ENCODE measurements around the gene BRD7.

Gene BRD7

GRCh38 chr16:50388496-50388895 is 19.7 kb upstream of the BRD7 start:
- no peak for DNase-seq

DNA sequence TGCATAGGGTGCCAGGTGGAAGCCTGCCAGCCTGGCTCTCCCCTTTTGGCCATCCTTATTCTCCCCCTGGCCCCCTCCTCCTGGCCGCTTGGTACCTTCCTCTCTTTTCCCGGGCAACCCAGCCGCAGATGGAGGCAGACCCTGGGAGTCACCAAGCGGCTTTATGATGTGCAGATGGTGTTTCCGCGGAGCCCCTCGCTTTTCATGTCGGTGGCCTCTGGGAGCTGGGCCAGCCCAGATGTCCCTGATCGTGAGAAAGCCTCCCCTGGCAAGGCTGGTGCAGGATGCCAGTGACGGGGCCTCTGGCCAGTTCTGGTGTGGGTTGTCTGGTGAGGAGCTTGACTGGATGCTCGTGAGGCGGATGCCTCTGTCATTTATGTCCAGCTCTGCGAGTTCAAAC is 18.0 kb upstream of the BRD7 start:
- no peak for DNase-seq

- DNase-seq, result no peak
Observed at GRCh38 chr16:50386139-50386538, 17.4 kb upstream of the BRD7 start.

- no peak for DNase-seq
Observed at GRCh38 chr16:50384500-50385135, 15.8 kb upstream of the BRD7 start.

DNA sequence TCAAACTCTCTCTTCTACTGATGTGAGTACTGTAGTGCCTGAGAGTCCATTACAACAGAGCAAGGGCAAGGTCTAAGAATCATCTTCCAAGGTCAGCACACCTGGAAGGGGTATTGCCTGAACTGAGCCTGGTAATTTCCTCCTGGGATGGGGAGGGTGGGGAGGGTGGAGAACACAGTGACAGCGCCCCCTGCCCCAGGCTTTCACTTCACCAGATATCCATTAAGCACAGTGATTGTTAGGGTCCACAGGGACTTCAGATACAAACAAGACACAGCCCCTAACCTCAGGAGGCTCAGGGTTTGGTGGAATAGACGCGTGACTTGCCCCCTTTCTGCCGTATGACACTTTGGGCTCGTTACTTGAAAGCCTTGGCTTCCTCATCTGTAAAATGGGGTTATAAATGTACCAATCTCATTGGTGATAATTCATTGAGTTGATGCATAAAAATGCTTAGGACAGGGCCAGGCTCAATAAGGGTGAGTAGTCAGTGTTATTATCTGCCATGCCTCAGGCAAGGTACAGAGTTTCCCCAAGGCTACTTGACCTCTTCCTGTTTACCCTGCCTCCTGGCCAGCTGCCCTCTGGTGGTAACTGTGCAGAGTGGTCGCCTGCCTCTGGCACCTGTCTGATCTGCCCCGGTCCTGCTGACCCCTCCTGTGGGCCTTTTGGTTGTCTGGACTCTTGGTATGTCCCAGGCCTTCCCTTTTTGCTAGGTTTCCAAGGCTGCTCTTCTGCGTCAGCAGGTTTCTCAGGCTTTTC is 13.1 kb upstream of the BRD7 start:
- no peak for DNase-seq

DNA sequence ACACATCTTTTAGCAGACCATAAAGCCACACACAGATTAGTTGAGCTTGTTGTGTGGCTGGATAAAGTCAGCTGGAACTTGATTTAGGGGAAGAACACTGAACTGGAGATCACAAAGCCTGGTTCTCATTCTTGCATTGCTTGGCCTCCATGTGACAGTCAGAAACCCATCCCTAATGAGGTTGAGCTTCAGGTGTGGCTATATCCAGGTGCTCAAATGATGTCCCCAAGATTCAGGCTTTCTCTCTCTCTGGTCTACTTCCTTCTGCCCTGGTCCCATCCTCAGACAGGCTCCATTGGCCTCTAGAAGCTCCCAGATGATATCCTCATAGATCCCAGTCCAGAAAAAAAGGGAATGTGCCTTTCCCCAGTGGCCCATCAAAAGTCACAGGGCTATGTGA is 9.6 kb upstream of the BRD7 start:
- no peak for DNase-seq

GRCh38 chr16:50377001-50377400 is 8.2 kb upstream of the BRD7 start:
- DNase-seq, result no peak

- DNase-seq, result no peak
Observed at GRCh38 chr16:50373780-50374179, 5.0 kb upstream of the BRD7 start.

- no peak for DNase-seq
Observed at GRCh38 chr16:50373345-50373701, 4.5 kb upstream of the BRD7 start.

- DNase-seq, result no peak
Observed at GRCh38 chr16:50372611-50373344, 4.0 kb upstream of the BRD7 start.

GRCh38 chr16:50371936-50372595 is 3.3 kb upstream of the BRD7 start:
- no peak for DNase-seq

DNA sequence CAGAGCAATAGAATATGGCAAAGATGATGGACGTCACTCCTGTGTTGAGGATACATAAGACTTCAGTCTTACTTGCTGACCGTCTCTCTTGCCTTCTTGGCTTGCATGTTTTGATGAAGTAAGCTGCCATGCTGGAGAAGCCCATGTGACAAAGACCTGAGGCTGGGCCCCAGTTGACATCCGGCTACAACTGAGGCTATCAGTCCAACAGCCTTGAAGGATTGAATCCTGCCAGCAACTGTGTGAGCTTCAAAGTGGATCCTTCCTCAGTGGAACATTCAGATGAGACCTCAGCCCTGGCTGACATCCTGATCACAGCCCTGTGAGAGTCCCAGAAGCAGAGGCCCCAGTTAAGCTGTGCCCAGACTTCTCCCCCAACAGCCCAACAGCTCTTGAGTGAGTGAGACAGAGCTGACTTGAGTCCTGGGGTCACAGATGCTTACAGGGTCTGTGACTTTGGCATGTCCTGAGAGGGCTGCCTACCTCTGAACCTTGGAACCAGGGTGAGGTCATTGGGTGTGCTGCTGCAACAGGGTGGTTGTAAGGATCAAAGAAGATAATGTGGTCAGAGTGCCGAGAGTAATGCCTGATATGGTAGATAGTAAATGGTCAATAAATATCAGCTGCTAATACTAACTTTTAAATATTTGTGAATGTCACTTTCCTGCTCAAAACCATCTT is 2.4 kb upstream of the BRD7 start:
- no peak for DNase-seq

DNA sequence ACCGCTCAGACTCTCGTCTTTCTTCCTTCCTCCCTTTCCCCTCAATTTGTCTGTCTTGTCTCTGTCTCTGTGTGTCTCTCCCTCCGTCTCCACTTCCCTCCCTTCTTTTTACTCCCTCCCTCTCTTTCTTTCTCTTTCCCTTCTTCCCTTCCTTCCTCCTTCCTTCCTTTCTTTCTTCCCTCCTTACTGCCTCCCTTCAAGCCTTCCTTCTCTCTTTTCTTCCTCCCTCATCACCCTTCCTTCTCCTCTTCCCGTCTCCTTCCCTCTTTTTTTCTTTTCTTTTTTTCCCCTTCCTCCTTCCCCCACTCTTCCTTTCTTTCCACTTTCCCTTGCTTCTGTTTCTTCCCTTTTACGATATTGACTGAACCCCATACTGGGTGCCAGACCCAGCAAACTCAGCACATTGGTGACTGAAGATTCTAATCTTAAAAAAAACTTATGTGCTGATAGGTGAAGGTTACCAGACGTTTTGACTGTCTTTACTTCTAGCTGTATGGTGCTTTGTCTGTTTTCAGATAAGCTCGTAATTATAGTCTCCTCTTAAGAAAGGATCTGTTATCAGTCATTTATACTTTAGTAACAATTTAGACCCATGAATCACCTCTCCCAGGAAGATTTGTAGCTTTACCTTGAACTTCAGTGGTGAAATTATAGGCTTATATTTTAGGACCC is 481 bp upstream of the BRD7 start:
- peak in 1 of 5 experiments; percentile 47 for DNase-seq

GRCh38 chr16:50367777-50368409 is 895 bp downstream of the BRD7 start:
- DNase-seq, result no peak

- no peak for DNase-seq
Observed at GRCh38 chr16:50365791-50366575, 2.8 kb downstream of the BRD7 start.

DNA sequence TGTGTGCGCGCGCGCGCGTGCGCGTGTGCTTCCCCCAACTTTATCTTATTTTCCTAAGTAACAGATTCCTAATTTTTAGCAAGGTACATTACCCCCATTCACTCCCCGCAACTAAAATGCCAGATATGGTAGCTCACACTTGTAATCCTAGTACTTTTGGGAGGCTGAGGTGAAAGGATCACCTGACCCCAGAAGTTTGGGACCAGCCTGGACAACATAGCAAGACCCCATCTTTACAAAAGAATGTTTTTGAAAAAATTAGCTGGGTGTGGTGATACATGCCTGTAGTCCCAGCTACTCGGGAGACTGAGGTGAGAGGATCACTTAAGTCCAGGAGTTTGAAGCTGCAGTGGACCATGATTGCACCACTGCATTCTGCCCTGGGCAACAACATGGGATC is 5.1 kb downstream of the BRD7 start:
- no peak for DNase-seq

DNA sequence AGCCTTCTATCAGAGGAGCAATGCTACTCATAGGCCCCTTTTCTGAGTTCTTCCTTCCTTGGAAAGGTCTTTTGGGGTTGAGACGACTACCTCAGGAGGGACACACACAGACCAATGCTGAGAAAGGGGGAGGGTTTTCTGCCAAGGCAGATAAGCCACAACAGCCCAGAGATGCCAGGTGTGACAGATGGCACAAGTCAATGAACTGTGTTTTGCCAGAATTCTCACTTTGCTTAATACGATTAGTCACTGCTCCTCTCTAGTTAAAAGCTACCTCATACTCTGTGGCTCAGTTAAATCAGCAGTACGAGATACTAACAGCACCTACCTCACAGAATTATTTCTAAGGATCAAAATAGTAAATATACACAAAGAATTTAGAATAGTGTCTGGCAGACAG is 8.0 kb downstream of the BRD7 start:
- DNase-seq, result no peak

DNA sequence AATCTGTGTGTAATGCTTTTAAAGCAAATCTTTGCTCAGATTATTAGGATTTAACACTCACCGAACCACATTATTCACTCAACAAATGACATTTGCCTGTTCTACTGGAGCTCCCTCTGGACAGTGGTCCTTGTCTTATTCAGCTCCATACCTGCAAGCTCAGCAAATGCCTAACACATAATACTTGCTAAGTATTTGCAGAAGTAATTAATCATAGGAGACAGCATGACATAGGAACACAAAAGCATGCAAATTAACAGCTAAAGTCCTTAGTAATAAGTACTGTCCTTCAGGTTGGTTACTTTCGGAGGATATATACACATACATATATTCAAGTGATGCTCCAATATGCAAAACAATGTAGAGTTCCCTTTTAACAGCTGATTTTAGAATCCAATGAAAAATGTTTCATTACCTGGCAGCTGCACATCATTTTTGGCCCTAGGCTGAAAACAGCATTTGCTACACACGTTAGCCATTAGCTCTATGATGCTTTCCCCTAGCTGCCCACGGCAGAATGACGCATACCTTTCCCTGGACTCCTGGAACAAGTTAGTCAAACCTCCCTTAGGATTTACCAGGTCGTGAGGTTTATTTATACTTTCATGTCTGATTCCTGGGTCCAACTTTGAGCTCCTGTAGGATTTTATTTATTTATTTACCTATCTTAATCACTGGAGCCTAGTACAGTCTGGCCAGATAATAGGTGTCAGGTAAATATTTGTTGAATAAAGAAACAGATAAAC is 8.6 kb downstream of the BRD7 start:
- no peak for DNase-seq

DNA sequence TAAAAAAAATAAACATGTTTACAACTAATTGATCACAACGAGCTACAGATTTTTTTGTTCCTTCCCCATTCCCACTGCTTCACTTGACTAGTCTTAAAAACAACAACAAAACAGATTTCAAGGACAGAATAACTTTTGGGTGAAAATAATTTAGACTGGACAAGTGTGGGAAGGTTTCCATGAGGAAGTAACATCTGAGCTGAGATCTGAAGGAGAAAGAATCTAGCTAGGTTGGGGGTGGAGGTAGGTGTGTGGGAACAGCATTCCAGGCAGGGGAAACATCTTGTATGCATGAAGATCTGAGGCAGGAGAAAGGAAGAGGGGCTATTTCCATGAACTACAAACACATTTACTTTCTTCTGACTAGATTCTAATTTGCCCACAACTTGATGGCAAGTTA is 9.2 kb downstream of the BRD7 start:
- no peak for DNase-seq

All from T-helper 2 cell (primary cell).